Measurements from ENCODE around the gene RBM5.

DNA sequence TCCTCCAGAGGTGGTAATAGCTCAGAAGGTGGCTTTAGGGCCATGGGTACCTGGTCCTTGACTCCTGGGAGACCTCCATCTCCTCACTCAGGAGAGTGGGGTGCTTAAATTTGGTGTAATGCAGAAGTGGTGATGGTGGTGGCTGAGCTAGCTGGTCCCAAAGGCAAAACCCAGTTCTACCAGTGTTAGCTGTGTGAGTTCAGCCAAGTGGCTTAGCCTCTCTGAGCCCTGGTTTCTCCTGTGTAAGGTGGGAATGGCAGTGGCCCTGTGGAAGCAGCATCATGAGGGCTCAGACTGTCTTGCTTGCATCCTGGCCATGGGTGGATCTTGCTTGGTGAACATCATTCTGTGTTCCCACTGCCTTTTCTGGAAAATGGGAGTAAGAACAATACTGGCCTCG, 75.8 kb downstream of the RBM5 start:
- TF ChIP-seq CTCF (IDR thresholded peaks at IDR 0.05; ENCODE audit: low read length) (no peak), EZH2 (IDR thresholded peaks at IDR 0.05; ENCODE audit: borderline replicate concordance, low read length) (no peak)

Data from OCI-LY1 (cell line).